Measurements from ENCODE around the gene HPSE2.
"Not testable (repeated sequence)": the region's sequence is repeated elsewhere in the genome, so short reads cannot be mapped to it uniquely, and the experiment has no call there.

HPSE2 gene

GRCh38 chr10:99247893-99248292 is 12.2 kb upstream of the HPSE2 start:
- H3K4me1 ChIP-seq (ENCODE audit: control extremely low read depth in 1 of 4, control insufficient read depth in 4 of 4, insufficient read depth in 4 of 4, low read length in 3 of 4); H3K36me3 ChIP-seq (ENCODE audit: control insufficient read depth in 4 of 4, insufficient read depth in 4 of 4, low read length in 3 of 4); H3K27me3 ChIP-seq (replicated peaks in 2 of 5; ENCODE audit: control insufficient read depth in 4 of 5, insufficient read depth in 5 of 5, low read length in 4 of 5); DNase-seq; POLR2A ChIA-PET; H3K27ac ChIP-seq (ENCODE audit: insufficient read depth in 1 of 2, low read depth in 1 of 2, low read length in 2 of 2, poor library complexity in 1 of 2, severe bottlenecking in 2 of 2); H3K4me3 ChIP-seq (ENCODE audit: control insufficient read depth in 1 of 7, extremely low read depth in 1 of 7, insufficient read depth in 4 of 7, low read depth in 2 of 7, low read length in 6 of 7): not testable (repeated sequence)
- CTCF ChIA-PET = interaction anchor here (1.2 to 1.6 kb wide), 2 partner anchors 30 to 782 kb away, joined by 3 read pairs; no protein-coding TSS in a partner anchor
- H3K9me3 ChIP-seq (ENCODE audit: control extremely low read depth in 1 of 5, control insufficient read depth in 4 of 5, insufficient read depth in 2 of 5, low read depth in 1 of 5, low read length in 4 of 5) = peaks cover 4 to 11% (median 8%) of the 10 kb centered on the region in 5 experiments

DNA sequence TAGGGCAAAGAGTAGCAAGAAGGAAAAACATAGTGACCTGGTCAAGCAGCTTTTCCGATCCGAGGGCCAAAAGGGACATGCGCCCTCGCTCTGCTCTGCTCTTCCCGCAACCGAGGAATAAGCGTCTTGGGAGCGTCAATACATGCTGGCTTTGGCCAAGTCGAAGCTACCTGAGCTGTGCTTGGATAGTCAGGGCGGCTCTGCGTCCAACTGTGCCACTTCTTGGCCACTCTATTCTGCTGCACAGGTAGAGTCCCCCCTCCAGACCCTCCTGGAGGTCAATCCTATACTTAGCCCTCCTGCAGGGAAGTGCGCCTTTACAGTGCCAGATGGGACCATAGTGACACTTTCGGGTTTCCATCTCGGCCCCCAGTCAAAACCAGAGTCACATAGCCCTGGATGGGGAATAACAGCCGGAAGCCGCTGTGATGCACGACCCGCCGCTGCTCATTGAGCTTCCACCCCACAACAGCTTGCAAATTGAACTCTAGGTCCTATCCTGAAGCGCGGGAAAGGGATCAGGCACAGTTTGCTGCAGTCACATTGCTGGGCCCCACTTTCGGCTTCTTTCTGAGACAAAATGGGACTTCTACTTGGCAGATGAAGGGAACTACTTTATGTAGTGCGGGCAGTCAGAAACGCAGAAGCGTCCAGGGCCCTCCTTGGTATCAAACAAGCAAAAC is 1.1 kb upstream of the HPSE2 start:
- Histone ChIP-seq H3K4me1 (ENCODE audit: control extremely low read depth in 1 of 4, control insufficient read depth in 4 of 4, insufficient read depth in 4 of 4, low read length in 3 of 4) (peaks cover 0 to 41% (median 25%) of the 10 kb centered on the region in 4 experiments), H3K9me3 (ENCODE audit: control extremely low read depth in 1 of 5, control insufficient read depth in 4 of 5, insufficient read depth in 2 of 5, low read depth in 1 of 5, low read length in 4 of 5) (peaks cover 0 to 13% (median 0%) of the 10 kb centered on the region in 5 experiments), H3K4me3 (ENCODE audit: control insufficient read depth in 1 of 7, extremely low read depth in 1 of 7, insufficient read depth in 4 of 7, low read depth in 2 of 7, low read length in 6 of 7) (no peak overlapping the region), H3K27ac (ENCODE audit: insufficient read depth in 1 of 2, low read depth in 1 of 2, low read length in 2 of 2, poor library complexity in 1 of 2, severe bottlenecking in 2 of 2) (no peak overlapping the region), H3K27me3 (replicated peaks in 2 of 5; ENCODE audit: control insufficient read depth in 4 of 5, insufficient read depth in 5 of 5, low read length in 4 of 5) (peaks cover 36 to 82% (median 46%) of the 10 kb centered on the region in 5 experiments), H3K36me3 (ENCODE audit: control insufficient read depth in 4 of 4, insufficient read depth in 4 of 4, low read length in 3 of 4) (no peaks in the 10 kb centered on the region)
- CTCF ChIA-PET = no interaction called here
- POLR2A ChIA-PET = no interaction called here
- DNase-seq = no peak
- 14% methylated on average over 25 of the region's 25 CpGs for WGBS (ENCODE audit: insufficient coverage)

GRCh38 chr10:99234791-99235657 is 628 bp downstream of the HPSE2 start:
- Histone ChIP-seq H3K4me1 (ENCODE audit: control extremely low read depth in 1 of 4, control insufficient read depth in 4 of 4, insufficient read depth in 4 of 4, low read length in 3 of 4) (peaks cover 0 to 41% (median 25%) of the 10 kb centered on the region in 4 experiments), H3K27ac (ENCODE audit: insufficient read depth in 1 of 2, low read depth in 1 of 2, low read length in 2 of 2, poor library complexity in 1 of 2, severe bottlenecking in 2 of 2) (no peak overlapping the region), H3K9me3 (ENCODE audit: control extremely low read depth in 1 of 5, control insufficient read depth in 4 of 5, insufficient read depth in 2 of 5, low read depth in 1 of 5, low read length in 4 of 5) (peaks cover 0 to 13% (median 0%) of the 10 kb centered on the region in 5 experiments), H3K27me3 (replicated peaks in 2 of 5; ENCODE audit: control insufficient read depth in 4 of 5, insufficient read depth in 5 of 5, low read length in 4 of 5) (peaks cover 46 to 89% (median 58%) of the 10 kb centered on the region in 5 experiments), H3K4me3 (ENCODE audit: control insufficient read depth in 1 of 7, extremely low read depth in 1 of 7, insufficient read depth in 4 of 7, low read depth in 2 of 7, low read length in 6 of 7) (peak overlapping the region in 5 of 7 experiments; percentile 6 to 72 (median 59)), H3K36me3 (ENCODE audit: control insufficient read depth in 4 of 4, insufficient read depth in 4 of 4, low read length in 3 of 4) (no peaks in the 10 kb centered on the region)
- DNase-seq = peak in 2 of 3 donors; percentile 28 to 33
- POLR2A ChIA-PET = no interaction called here
- CTCF ChIA-PET = interaction anchor here (1.2 to 1.4 kb wide), 2 partner anchors 9 to 12 kb away, joined by 6 to 7 read pairs; no protein-coding TSS in a partner anchor
- 5% methylated on average over 10 of the region's 17 CpGs for WGBS (ENCODE audit: insufficient coverage)

GRCh38 chr10:99234041-99234790 is 1.4 kb downstream of the HPSE2 start:
- ChIA-PET POLR2A (no interaction called here), CTCF (interaction anchor here (1.2 to 1.4 kb wide), 2 partner anchors 9 to 13 kb away, joined by 6 to 7 read pairs; no protein-coding TSS in a partner anchor)
- peaks cover 0 to 41% (median 25%) of the 10 kb centered on the region in 4 experiments for H3K4me1 ChIP-seq (ENCODE audit: control extremely low read depth in 1 of 4, control insufficient read depth in 4 of 4, insufficient read depth in 4 of 4, low read length in 3 of 4)
- H3K36me3 ChIP-seq (ENCODE audit: control insufficient read depth in 4 of 4, insufficient read depth in 4 of 4, low read length in 3 of 4) = no peaks in the 10 kb centered on the region
- peak overlapping the region in 6 of 7 experiments; percentile 40 to 72 (median 64) for H3K4me3 ChIP-seq (ENCODE audit: control insufficient read depth in 1 of 7, extremely low read depth in 1 of 7, insufficient read depth in 4 of 7, low read depth in 2 of 7, low read length in 6 of 7)
- H3K27ac ChIP-seq (ENCODE audit: insufficient read depth in 1 of 2, low read depth in 1 of 2, low read length in 2 of 2, poor library complexity in 1 of 2, severe bottlenecking in 2 of 2) = no peak overlapping the region
- peaks cover 0 to 13% (median 0%) of the 10 kb centered on the region in 5 experiments for H3K9me3 ChIP-seq (ENCODE audit: control extremely low read depth in 1 of 5, control insufficient read depth in 4 of 5, insufficient read depth in 2 of 5, low read depth in 1 of 5, low read length in 4 of 5)
- DNase-seq = peak; percentile 74 to 90 (median 84)
- under 1% methylated on average over 47 of the region's 49 CpGs for WGBS (ENCODE audit: insufficient coverage)
- H3K27me3 ChIP-seq (replicated peaks in 2 of 5; ENCODE audit: control insufficient read depth in 4 of 5, insufficient read depth in 5 of 5, low read length in 4 of 5) = peaks cover 46 to 97% (median 64%) of the 10 kb centered on the region in 5 experiments

- ChIA-PET CTCF (interaction anchor here (1.2 to 1.4 kb wide), 2 partner anchors 10 to 13 kb away, joined by 6 to 7 read pairs; no protein-coding TSS in a partner anchor), POLR2A (no interaction called here)
- Histone ChIP-seq H3K9me3 (ENCODE audit: control extremely low read depth in 1 of 5, control insufficient read depth in 4 of 5, insufficient read depth in 2 of 5, low read depth in 1 of 5, low read length in 4 of 5) (peaks cover 0 to 13% (median 0%) of the 10 kb centered on the region in 5 experiments), H3K4me3 (ENCODE audit: control insufficient read depth in 1 of 7, extremely low read depth in 1 of 7, insufficient read depth in 4 of 7, low read depth in 2 of 7, low read length in 6 of 7) (peak overlapping the region in 6 of 7 experiments; percentile 40 to 72 (median 64)), H3K4me1 (ENCODE audit: control extremely low read depth in 1 of 4, control insufficient read depth in 4 of 4, insufficient read depth in 4 of 4, low read length in 3 of 4) (peaks cover 0 to 41% (median 25%) of the 10 kb centered on the region in 4 experiments), H3K27ac (ENCODE audit: insufficient read depth in 1 of 2, low read depth in 1 of 2, low read length in 2 of 2, poor library complexity in 1 of 2, severe bottlenecking in 2 of 2) (no peak overlapping the region), H3K36me3 (ENCODE audit: control insufficient read depth in 4 of 4, insufficient read depth in 4 of 4, low read length in 3 of 4) (no peaks in the 10 kb centered on the region), H3K27me3 (replicated peaks in 2 of 5; ENCODE audit: control insufficient read depth in 4 of 5, insufficient read depth in 5 of 5, low read length in 4 of 5) (peaks cover 46 to 99% (median 64%) of the 10 kb centered on the region in 5 experiments)
- DNase-seq = no peak
- 6% methylated on average over 16 of the region's 18 CpGs for WGBS (ENCODE audit: insufficient coverage)
Measured at GRCh38 chr10:99233689-99234037, 2.0 kb downstream of the HPSE2 start.

DNA sequence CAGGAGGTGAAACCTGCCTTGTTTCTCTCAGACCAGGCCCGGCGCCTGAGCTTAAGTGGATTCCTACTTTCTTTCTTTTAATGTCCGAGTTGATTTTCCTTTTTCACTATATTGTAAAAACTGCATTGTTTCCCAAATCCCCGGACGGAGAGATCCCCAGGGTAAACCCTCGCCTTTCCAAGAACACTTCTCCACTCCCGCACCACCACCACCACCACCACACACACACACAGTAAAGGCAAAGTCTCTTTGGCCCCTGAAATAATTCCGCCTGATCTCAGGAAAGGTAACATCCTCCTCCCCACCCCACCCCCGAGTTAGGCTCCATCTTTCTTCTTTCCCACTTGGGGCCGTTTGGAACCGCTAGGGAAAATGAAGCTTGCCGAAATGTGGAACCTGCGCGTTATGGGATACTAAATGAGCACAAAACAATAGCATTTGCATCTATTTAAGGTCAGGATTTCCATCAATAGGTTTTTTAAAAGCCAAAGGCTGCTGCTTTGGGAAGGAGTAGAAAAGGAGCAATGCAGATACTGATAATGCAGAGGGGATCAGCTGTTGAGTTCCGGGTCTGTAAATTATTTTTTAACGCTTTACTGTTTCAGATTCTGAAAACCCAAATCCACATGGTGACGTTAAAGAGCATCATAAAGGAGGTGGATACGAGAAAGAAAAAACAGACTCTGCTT is 2.5 kb downstream of the HPSE2 start:
- H3K36me3 ChIP-seq (ENCODE audit: control insufficient read depth in 4 of 4, insufficient read depth in 4 of 4, low read length in 3 of 4) = no peaks in the 10 kb centered on the region
- H3K27ac ChIP-seq (ENCODE audit: insufficient read depth in 1 of 2, low read depth in 1 of 2, low read length in 2 of 2, poor library complexity in 1 of 2, severe bottlenecking in 2 of 2) = no peak overlapping the region
- CTCF ChIA-PET = interaction anchor here (1.2 kb wide), 1 partner anchor 14 kb away, joined by 6 read pairs; no protein-coding TSS in a partner anchor
- POLR2A ChIA-PET = no interaction called here
- H3K27me3 ChIP-seq (replicated peaks in 2 of 5; ENCODE audit: control insufficient read depth in 4 of 5, insufficient read depth in 5 of 5, low read length in 4 of 5) = peaks cover 47 to 99% (median 64%) of the 10 kb centered on the region in 5 experiments
- DNase-seq = no peak
- H3K4me1 ChIP-seq (ENCODE audit: control extremely low read depth in 1 of 4, control insufficient read depth in 4 of 4, insufficient read depth in 4 of 4, low read length in 3 of 4) = peaks cover 0 to 41% (median 25%) of the 10 kb centered on the region in 4 experiments
- WGBS (ENCODE audit: insufficient coverage) = 9% methylated on average over 14 of the region's 18 CpGs
- peaks cover 0 to 13% (median 0%) of the 10 kb centered on the region in 5 experiments for H3K9me3 ChIP-seq (ENCODE audit: control extremely low read depth in 1 of 5, control insufficient read depth in 4 of 5, insufficient read depth in 2 of 5, low read depth in 1 of 5, low read length in 4 of 5)
- H3K4me3 ChIP-seq (ENCODE audit: control insufficient read depth in 1 of 7, extremely low read depth in 1 of 7, insufficient read depth in 4 of 7, low read depth in 2 of 7, low read length in 6 of 7) = peak overlapping the region in 4 of 7 experiments; percentile 4 to 72 (median 68)
